RKO (cell line): ENCODE measurements around the gene IFT172.

ENCODE experiments used
- DNase-seq: peaks from one replicate; pipeline ENCODE4 v3.0.0-alpha.2; 2016; ENCODE audit warnings: low spot score

The IFT172 gene

DNA sequence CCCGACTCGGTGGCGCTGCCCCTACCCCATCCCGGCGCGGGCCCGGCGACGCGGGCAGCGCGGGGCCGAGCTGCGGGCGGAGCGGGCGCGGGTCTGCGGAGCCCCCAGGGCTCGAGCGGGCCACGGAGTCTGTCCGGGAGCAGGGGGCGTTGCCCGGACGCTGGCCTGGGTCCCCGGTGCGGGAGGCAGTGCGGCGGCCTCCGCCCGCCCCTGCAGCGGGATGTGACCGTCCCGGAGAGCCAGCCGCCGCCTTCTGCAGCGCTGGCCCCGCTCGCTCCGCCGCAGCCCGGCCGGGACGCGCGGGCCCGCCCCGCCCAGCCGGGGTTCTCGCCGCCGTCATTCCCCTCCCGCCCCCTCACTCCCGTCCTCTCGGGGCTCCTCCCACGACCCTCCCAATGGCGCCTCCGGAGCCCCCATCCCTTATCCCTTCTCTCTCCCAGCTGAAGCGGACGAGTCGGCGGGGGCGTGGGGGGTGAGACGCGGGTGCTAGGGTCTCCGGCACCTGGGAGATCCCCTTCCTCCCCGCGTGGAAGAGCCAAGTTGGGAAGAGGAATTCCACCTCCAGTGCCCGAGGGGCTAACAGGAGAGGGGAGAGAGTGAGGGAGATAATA lies 5.5 kb upstream of the IFT172 start, which contains the start of gene FNDC4:
Gene FNDC4, minus strand, starts transcription at position 257 of the 611 bp plus-strand sequence. CDS start 521 bp downstream, outside the sequence.
- DNase-seq: no peak

DNA sequence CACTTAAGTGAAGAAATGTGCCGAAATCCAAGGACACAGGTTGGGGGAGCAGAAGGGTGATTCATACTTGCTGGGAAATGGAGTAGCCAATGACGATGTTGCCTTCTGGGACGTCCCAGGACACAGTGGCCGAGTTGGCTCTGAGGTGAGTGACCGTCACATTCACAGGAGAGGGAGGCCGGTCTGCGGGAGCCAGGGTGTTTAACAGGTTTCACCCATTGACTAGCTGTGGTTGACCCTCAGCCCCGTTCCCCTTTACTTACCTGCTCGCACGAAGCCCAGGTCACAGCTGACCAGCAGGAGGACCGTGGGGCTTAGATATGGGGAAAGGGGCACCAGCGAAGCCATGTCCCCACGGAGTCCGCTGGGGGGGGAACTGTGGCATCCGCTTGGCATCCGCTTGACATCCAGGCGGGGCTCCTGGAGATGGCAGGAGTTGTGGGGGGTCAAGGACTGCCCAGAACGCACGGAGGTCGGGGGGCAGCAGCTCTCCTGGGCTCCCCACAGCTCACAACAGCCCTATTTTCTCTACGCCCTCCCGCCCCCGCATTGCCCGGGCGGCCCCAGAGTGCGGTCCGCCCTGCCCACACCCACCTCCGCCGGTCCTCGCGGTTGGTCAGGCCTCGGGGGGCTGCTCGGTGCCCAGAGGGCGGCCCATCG lies 4.9 kb upstream of the IFT172 start:
- DNase-seq: peak; percentile 57

DNA sequence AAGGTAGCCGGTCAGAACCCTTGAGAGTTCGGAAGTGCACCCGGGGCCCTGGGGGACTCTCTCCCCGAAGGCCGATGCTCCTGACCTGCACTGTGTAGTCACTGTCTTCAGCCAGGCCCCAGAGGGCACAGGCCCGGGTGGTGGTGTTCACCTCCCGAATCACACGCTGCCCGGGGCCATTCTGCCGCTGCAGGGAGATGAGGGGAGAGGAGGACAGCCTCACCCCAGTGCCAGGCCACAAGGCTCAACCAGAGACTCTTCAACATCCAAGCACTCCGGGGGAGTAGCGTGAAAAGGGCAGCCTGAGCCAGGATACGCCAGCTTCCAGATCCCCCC lies 4.4 kb upstream of the IFT172 start:
- no peak for DNase-seq

DNA sequence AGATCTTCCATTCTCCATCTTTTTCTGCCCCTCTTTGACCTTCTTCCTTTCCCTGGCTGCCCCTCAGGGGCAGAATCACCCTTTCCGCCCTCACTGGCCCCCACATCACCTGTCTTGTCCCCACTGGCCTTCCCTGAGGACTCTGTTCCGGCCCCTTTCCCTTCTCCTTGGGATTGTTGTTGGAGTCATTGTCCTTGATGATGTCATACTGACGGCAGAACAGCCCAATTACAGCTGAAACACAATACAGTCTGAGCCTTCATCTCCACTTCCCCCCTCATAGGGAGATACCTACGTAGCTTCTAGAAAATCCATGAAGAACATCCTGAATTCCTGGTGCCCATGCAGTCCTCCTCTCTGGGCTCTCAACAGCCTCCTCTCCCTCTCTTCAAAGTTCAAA lies 3.0 kb upstream of the IFT172 start:
- DNase-seq: no peak

DNA sequence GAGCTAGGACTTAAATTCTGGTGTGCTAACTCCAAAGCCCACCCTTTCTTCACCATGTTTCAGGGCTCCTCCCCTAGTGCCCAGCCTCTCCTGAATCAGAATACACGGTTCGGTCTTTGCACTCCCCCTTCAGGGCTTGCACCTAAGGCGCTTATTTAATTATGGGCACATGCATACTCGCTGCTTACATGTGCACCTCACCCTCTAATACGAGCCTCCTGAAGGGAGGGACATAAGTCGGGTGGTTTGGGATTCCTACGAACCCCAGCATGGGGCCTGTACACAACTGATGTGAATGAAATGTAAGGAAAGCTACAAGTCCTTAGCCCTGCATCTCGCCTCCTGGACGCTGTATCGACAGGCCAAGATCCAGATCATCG lies 435 bp downstream of the IFT172 start:
- peak; percentile 34 for DNase-seq

DNA sequence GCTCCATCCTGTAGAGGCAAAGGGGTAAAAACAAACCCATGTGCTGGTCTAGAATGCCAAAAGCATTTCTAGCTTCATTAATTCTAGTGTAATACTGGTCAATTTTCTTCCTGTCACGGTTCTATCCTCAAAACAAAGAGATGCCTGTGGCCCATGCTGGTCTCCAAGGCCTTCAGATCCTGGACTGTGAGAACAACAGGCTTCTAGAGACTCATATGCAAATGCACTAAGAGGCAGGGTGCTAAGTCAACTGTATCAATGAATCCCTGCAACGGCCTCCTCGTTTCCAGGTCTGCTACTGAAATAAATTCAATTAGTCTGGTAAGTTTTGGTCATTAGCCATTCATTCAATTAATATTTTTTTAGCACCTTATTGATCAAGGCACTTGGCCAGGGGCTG lies 4.0 kb downstream of the IFT172 start:
- no peak for DNase-seq

DNA sequence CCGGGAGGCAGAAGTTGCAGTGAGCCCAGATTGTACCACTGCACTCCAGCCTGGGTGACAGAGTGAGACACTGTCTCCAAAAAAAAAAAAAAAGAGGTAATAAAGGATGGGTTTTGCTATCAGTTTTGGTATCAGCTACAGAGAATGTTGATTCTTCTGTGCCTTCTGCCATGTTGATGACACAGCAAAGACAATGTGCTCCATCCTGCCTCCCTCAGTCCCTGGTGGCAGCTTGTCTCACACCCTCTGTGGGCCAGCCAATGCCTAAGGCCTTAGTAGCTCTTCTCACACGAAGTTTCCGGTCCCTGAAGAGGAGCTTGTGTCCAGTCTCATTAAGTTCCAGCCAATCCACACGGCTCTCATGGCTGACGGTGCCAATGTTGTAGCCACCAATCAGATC lies 17.6 kb downstream of the IFT172 start:
- DNase-seq: no peak

DNA sequence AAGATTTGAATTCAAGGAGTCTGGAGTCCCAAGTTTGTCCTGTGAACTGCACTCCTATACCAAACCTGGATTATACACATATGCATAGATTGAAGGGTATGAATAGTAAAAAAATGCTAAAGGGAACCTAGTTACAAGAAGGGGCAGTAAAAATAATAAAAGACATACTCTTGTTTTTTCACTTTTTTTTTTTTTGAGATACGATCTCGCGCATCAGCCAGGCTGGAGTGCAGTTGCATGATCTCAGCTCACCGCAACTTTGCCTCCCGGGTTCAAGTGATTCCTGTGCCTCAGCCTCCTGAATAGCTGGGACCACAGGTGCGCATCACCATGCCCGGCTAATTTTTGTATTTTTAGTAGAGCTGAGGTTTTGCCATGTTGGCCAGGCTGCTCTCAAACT lies 25.1 kb downstream of the IFT172 start:
- DNase-seq: no peak

DNA sequence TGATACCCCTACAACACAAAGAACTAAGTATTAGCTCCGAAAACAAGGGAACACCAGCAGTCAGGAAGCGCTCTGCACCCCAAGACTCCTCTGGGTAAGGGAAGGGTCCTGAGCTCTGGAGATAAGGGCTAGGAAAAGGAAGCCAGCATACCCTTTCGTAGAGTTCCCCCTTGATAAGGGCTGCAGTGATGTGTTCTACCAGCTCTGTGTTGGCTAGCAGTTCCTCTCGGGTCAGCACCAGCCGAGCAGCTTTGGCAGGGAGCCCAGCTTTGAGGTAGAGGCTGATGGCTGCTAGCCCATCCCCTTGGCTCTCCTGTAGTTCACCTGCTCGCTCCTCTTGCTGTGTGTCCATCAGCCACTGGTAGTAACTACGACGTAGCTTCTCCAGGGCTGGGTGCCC lies 28.4 kb downstream of the IFT172 start:
- DNase-seq: no peak

DNA sequence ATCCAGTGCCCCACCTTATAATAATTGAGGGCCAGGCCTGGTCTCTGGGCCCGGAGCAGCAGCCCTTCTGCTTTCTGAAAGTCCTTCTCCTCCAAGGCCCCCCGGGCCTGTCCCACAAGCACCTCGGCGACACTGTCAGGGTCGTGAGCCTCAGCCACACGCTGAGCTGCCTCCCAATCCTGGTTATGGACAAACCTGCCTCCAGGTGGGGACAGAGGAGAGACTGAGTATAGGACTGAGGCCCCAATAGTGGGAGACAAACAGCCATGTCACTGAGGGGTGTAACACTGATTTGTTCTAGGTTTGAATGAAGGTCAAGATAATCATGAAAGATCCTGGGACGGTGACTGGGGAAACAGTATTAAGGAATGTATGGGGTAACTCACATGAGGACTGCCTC lies 35.6 kb downstream of the IFT172 start:
- no peak for DNase-seq

DNA sequence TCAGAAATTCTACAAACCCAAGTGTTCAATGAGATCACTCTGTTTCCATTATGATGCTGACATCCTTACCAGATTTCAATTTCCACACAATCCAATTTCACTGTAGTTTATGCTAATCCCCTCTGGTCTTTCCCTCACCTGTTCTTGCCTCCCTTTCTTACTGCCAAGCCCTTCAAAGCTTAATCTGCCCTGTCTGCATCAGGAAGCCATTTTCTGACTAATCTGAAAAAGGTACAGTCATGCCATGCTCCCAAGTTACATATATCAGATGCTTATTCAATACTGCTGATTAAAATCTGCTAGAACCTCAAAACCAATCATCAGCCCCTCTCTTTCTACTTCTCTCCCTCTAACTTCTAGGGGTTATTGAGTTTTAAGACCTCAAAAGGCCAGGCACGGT lies 38.4 kb downstream of the IFT172 start:
- DNase-seq: no peak

DNA sequence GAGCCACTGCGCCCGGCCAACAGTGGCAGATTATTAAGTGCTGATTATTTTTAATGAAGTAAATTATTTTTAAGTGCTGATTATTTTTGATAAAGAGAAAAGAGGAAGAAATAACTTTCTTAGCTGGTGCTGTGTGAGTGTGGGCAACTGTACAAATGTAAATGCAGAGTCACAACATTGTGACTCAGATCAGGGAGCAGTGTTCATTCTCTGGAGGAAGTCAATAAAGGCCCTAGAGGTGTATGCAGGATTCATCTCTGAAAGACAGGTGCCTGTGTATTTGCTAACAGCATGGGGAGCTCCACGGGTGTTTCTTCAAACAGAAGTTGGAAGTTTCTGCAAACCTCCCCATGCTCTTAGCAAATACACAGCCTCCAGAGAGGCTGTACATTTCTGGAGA lies 41.2 kb downstream of the IFT172 start:
- DNase-seq: no peak

DNA sequence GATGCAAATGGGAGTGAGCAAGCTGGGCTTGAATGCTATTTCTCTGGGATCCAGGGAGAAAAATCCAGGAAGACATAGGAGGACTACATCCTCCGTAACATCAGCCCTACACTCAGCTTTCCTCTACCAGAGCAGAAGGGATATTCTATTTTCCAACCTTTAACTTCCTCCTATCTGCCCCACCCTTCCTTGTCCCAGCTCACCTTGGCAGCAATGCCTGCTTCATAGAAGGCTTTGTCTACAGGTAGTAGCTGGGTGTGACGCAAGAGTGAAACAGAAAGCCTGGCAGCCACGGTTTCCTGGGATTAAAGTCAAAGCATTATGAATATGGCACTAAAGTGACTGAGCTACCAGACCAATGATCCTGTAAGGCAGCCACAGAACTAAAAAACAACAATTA lies 43.5 kb downstream of the IFT172 start:
- no peak for DNase-seq

DNA sequence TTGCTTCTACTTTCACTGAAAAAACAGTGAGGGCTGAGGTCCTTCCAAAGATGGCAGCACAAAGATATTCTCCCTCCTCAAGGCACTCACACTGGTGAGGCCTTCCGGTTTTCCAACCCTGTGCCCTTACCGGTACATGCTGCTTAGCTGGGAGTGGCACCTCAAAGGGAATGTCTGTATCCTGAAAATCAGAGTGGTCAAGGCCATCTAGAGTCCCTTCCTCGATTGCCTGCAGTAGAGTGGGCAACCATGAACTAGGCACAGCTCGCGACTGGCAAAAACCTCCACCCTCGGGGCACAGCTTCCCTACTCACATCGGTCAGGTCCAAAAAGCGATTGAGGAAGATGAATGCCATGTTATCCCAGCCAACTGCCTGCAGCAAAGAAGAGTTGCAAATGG lies 43.9 kb downstream of the IFT172 start:
- DNase-seq: no peak

DNA sequence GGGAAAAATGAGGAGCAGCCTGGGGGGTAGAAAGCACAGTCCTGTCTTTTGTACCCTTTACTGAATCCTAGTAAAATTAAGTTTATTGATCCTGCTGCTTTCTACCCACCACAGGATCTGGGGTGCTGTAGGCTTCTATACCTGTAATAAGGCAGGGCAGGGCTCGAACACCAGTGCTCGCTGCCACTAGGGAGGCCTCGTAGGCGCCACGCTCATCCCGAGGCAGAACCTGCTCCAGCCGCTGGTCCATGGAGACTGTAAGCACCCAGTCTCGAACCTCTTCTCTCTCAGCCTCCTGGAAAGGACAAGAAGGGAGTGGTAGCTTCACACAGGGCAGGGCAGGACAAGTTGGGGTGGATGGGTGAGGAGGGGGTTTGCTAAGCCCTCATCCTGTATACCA lies 44.4 kb downstream of the IFT172 start:
- no peak for DNase-seq

DNA sequence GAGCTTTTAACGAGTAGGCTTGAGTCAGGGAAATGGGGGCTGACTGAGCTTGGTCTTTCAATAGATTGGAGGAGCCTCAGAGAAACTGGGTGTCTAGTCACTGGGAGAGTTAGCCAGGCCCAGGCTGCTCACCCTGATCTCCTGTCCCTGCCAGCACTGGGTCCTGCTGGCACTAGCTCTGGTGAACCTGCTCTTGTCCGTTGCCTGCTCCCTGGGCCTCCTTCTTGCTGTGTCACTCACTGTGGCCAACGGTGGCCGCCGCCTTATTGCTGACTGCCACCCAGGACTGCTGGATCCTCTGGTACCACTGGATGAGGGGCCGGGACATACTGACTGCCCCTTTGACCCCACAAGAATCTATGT lies 46.6 kb downstream of the IFT172 start:
- DNase-seq: no peak

DNA sequence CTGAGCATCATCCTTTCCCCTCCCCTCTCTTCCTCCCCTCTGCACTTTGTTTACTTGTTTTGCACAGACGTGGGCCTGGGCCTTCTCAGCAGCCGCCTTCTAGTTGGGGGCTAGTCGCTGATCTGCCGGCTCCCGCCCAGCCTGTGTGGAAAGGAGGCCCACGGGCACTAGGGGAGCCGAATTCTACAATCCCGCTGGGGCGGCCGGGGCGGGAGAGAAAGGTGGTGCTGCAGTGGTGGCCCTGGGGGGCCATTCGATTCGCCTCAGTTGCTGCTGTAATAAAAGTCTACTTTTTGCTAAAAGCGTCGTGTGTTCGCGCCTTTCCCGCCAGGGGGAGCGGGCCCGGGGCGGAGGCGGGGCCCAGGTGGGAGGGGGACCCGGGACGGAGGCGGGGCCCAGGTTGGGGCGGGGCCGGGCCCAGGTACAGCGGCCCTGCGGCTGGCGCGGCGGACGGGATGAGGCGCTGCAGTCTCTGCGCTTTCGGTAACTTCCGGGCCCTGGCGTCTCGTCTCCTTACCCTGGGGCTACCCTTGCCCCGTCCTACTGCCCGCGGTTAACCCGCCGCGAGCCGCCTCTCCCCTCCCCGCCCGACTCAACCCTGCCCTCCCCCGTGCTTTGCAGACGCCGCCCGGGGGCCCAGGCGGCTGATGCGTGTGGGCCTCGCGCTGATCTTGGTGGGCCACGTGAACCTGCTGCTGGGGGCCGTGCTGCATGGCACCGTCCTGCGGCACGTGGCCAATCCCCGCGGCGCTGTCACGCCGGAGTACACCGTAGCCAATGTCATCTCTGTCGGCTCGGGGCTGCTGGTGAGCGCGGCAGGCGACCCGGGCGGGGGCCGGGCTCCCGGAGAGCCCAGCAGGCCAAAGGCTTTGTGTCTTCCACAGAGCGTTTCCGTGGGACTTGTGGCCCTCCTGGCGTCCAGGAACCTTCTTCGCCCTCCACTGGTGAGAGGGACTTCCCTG lies 47.3 kb downstream of the IFT172 start, which contains the start of gene KRTCAP3:
Gene KRTCAP3, plus strand, starts transcription at position 424 of the 962 bp plus-strand sequence. Its CDS starts 32 bp downstream, at position 456.
- no peak for DNase-seq

DNA sequence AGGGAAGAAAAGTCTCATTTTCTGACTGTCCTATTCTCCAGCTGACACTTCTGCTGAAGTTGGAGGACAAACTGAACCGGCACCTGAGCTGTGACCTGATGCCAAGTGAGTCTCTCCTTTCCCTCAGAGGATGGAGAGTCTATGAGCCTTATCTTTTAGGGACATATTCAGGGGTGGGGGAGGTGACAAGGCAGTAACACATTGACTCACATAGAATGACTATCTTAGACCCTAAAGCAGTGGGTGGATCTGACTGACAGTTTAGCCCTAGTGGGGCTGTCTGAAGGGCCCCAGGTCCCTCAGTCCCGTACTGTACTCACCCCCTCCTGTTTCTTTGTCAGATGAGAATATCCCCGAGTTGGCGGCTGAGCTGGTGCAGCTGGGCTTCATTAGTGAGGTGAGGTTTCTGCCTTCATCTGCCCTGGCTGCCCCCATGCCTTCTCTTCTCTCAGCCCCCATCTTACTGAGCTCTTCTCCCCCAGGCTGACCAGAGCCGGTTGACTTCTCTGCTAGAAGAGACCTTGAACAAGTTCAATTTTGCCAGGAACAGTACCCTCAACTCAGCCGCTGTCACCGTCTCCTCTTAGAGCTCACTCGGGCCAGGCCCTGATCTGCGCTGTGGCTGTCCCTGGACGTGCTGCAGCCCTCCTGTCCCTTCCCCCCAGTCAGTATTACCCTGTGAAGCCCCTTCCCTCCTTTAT lies 48.2 kb downstream of the IFT172 start:
- DNase-seq: no peak

DNA sequence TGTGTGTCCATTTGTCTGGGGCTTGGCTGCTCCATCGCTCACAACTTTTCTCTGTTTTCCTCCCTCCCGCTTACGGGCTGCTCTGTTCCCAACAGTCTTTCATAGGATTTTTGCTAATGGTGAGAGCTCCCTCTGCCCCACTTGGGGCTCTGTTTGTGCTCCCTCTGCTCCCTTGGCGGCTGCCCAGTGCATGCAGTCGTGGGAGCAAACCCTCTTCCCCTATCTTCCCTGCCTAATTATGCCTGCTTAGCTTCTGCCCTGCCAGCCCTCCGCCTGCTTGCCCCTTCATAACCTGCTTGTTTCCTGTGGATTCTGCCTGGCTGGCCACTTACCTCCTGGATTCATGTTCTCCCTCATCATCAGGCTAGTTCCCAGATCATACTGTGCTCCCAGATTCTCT lies 53.9 kb downstream of the IFT172 start:
- no peak for DNase-seq

DNA sequence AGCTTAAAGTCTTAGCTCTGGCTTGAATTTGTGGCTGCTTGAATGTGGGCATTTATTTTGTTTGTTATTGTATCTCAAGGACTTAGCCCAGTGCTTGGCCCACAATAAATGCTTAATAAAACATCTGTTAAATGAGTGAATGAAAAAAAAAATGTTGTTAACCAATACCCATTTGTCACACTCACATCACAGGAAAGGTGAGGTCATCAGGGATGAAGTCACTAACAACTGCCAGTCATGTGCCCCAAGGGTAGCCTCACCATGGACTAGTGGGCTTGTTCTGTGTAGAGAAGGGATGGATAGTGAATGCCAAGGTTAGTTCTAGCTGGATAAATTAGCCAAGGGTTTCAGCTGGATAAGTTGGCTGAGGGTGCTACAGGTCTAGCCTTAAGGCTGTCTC lies 58.1 kb downstream of the IFT172 start:
- peak; percentile 84 for DNase-seq

DNA sequence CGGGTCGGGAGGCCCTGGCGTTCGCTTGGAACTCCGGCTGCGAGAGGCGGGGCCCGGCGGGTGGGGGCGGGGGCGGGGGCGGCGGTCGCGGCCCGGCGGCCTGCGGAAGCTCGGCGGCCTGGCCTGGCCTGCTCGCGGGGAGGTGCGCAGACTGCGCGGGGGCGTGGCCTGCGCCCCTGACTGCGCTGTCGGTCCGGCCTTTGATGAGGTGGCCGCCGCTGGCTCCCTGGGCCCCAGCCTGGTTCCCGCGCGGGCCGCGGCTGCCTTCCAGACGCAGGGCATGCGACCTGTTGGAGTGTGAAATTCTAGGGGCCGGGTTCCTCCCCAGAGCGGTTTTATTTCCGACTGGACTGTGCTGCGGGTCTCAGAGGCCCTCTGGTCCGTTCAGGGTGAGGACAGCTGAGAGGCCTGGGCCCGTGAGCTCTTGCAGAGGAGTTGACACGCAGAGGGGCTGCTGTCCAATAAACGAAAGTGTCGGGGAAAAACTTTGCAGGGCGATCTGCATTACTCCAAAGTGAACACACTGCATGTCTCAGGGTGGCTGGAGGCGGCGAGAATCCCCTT lies 60.5 kb downstream of the IFT172 start:
- peak; percentile 90 for DNase-seq
